Thyroid gland (tissue), 4 donors: ENCODE data around the gene TLE4. TPM values are rescaled to one million over a fixed set of nuclear protein-coding genes. Genes with fewer than 3 reads are reported as not detected.

Source experiments
- DNase-seq, 2 donors: peaks; one replicate each; pipeline ENCODE4 v3.0.0-alpha.2; 2019
- H3K27ac ChIP-seq, 3 donors: fragments of 200-600 bp; sonication (generic); 1 replicate in 2 of 3; 2 replicates in 1 of 3; pipeline ENCODE4 v1.5.1; 2016 to 2019; ENCODE audit warnings: mild to moderate bottlenecking in 1 of 3, moderate library complexity in 1 of 3
- H3K27me3 ChIP-seq: fragments of 200-600 bp; sonication (generic); one replicate; pipeline ENCODE4 v1.5.1; 2019
- H3K36me3 ChIP-seq, 2 donors: fragments of 200-600 bp; sonication (generic); one replicate each; pipeline ENCODE4 v1.5.1; 2016 to 2019
- H3K4me1 ChIP-seq, 2 donors: fragments of 200-600 bp; sonication (generic); one replicate each; pipeline ENCODE4 v1.5.1; 2017 to 2019
- H3K4me3 ChIP-seq, 3 donors: fragments of 200-600 bp; sonication (generic); replicated peaks in 1 of 3; 1 replicate in 2 of 3; 2 replicates in 1 of 3; pipeline ENCODE4 v1.5.1; 2016; ENCODE audit warnings: mild to moderate bottlenecking in 1 of 3
- H3K9me3 ChIP-seq: fragments of 200-600 bp; sonication (generic); one replicate; pipeline ENCODE4 v1.5.1; 2017
- CTCF ChIP-seq, 6 experiments: fragments of 200-600 bp in 3 of 6; fragments of 450-650 bp in 3 of 6; sonication (generic) in 3 of 6; IDR thresholded peaks; one replicate each; pipeline ENCODE4 v1.5.1; 2016 to 2019; ENCODE audit warnings: antibody characterized with exemption in 6 of 6, mild to moderate bottlenecking in 2 of 6, inconsistent platforms in 1 of 6, moderate library complexity in 1 of 6
- POLR2A ChIP-seq, 2 donors: fragments of 450-650 bp; IDR thresholded peaks; one replicate each; pipeline ENCODE4 v1.6.1; 2017; ENCODE audit warnings: antibody characterized with exemption in 2 of 2, mild to moderate bottlenecking in 2 of 2, moderate library complexity in 1 of 2
- WGBS, 2 donors: methylation state at CpG; one replicate each; pipeline ENCODE4 v1.1.5; 2017; 5-methylcytosine and 5-hydroxymethylcytosine counted together
- intact Hi-C: fragments of 100-400 bp; cut with DNase I; formaldehyde crosslinking; loops from one replicate; pipeline ENCODE4 v1.15.1; 2023
- total RNA-seq, 4 donors: library from RNA; depleted of rRNA; stranded (reverse); fragments of >200 nt; gene quantifications; one replicate each; pipeline ENCODE4 v1.2.3, GENCODE V29; 2016

Gene TLE4
- total RNA-seq: 10 to 100 TPM; 40.3 to 64.2 (median 52.8) TPM

GRCh38 chr9:79571309-79572031, at the start of gene TLE4:
Gene TLE4 (plus strand): TSS chr9:79571965. CDS start chr9:79572791, 826 bp downstream.
- Histone ChIP-seq H3K4me1 (peaks cover 10 to 18% of the 10 kb centered on the region in 2 donors), H3K4me3 (peak within 1 kb of the TSS; percentile 74 to 92 (median 79)), H3K9me3 (no peaks in the 10 kb centered on the region), H3K27ac (peak within 1 kb of the TSS; percentile 72 to 86 (median 85)), H3K36me3 (no peaks in the 10 kb centered on the region), H3K27me3 (no peaks in the 10 kb centered on the region)
- DNase-seq: peak; percentile 100
- intact Hi-C loops: no loop called here
- TF ChIP-seq CTCF (IDR thresholded peaks at IDR 0.05): no peak
- peak; percentile 89 to 98 for TF ChIP-seq POLR2A (IDR thresholded peaks at IDR 0.05)
- WGBS, 2 donors: 0 to 1% methylated on average over 27 to 35 of the region's 48 CpGs

- H3K27ac ChIP-seq: no peak overlapping the region
- intact Hi-C loops: no loop called here
- no peaks in the 10 kb centered on the region for H3K9me3 ChIP-seq
- H3K36me3 ChIP-seq: no peaks in the 10 kb centered on the region
- no peaks in the 10 kb centered on the region for H3K27me3 ChIP-seq
- no peak for DNase-seq
- TF ChIP-seq POLR2A (IDR thresholded peaks at IDR 0.05) (no peak), CTCF (IDR thresholded peaks at IDR 0.05) (no peak)
- 92 to 93% methylated on average over 4 of the region's 4 CpGs for WGBS, 2 donors
- H3K4me1 ChIP-seq: no peaks in the 10 kb centered on the region
- no peak overlapping the region for H3K4me3 ChIP-seq
Observed at GRCh38 chr9:79522793-79523192, 49.0 kb upstream of the TLE4 start.

GRCh38 chr9:79524266-79524665, 47.5 kb upstream of the TLE4 start:
- H3K4me3 ChIP-seq: no peak overlapping the region
- H3K36me3 ChIP-seq: no peaks in the 10 kb centered on the region
- intact Hi-C loops: no loop called here
- DNase-seq: no peak
- H3K4me1 ChIP-seq: no peaks in the 10 kb centered on the region
- H3K9me3 ChIP-seq: no peaks in the 10 kb centered on the region
- no peaks in the 10 kb centered on the region for H3K27me3 ChIP-seq
- H3K27ac ChIP-seq: no peak overlapping the region
- TF ChIP-seq POLR2A (IDR thresholded peaks at IDR 0.05) (no peak), CTCF (IDR thresholded peaks at IDR 0.05) (no peak)

- no peak overlapping the region for H3K4me3 ChIP-seq
- no peak for DNase-seq
- intact Hi-C loops: no loop called here
- no peaks in the 10 kb centered on the region for H3K9me3 ChIP-seq
- H3K4me1 ChIP-seq: no peaks in the 10 kb centered on the region
- H3K36me3 ChIP-seq: no peaks in the 10 kb centered on the region
- no peak overlapping the region for H3K27ac ChIP-seq
- no peaks in the 10 kb centered on the region for H3K27me3 ChIP-seq
- WGBS, 2 donors: 87 to 88% methylated on average over 1 of the region's 1 CpG
- TF ChIP-seq CTCF (IDR thresholded peaks at IDR 0.05) (no peak), POLR2A (IDR thresholded peaks at IDR 0.05) (no peak)
Observed at GRCh38 chr9:79526149-79526672, 45.6 kb upstream of the TLE4 start.

GRCh38 chr9:79535534-79535933, 36.2 kb upstream of the TLE4 start:
- DNase-seq: no peak
- Histone ChIP-seq H3K27ac (no peak overlapping the region), H3K9me3 (no peaks in the 10 kb centered on the region), H3K4me1 (no peaks in the 10 kb centered on the region), H3K36me3 (no peaks in the 10 kb centered on the region), H3K27me3 (no peaks in the 10 kb centered on the region), H3K4me3 (no peak overlapping the region)
- TF ChIP-seq CTCF (IDR thresholded peaks at IDR 0.05): no peak
- no peak for TF ChIP-seq POLR2A (IDR thresholded peaks at IDR 0.05)
- intact Hi-C loops: no loop called here
- WGBS, 2 donors: 90 to 92% methylated on average over 1 of the region's 1 CpG
